B cell (primary cell): ENCODE results near the gene TOP1. TPM values are rescaled to one million over a fixed set of nuclear protein-coding genes. Genes with fewer than 3 reads are reported as not detected.

Source experiments
- ATAC-seq: fragments of 200-7000 bp; cut with Tn5 transposase; one replicate; pipeline ENCODE4 v1.10.0; 2021; ENCODE audit warnings: low read depth, mild to moderate bottlenecking, moderate number of reproducible peaks, moderate library complexity
- CTCF ChIA-PET: fragments of 350-600 bp; sonication (Branson Sonifier 250); formaldehyde crosslinking; loops from one replicate; lab custom pipeline; 2021; ENCODE audit warnings: antibody characterized with exemption, inconsistent platforms; lab: Charles Lee
- POLR2A ChIA-PET: fragments of 350-600 bp; sonication (Branson Sonifier 250); formaldehyde crosslinking; loops from one replicate; lab custom pipeline; 2021; ENCODE audit warnings: antibody characterized with exemption; lab: Charles Lee
- DNase-seq: peaks from one replicate; pipeline ENCODE4 v3.0.0; 2013
- H2AFZ ChIP-seq: 2 replicates; pipeline ENCODE4 v1.6.1; 2012; ENCODE audit warnings: mild to moderate bottlenecking, low read depth, low read length; ENCODE audit not compliant: insufficient read depth, poor library complexity, severe bottlenecking
- H3K27ac ChIP-seq, 2 donors: 1 replicate in 1 of 2; 2 replicates in 1 of 2; pipeline ENCODE4 v1.5.1; 2012 to 2013; ENCODE audit warnings: low read length in 2 of 2, mild to moderate bottlenecking in 2 of 2, moderate library complexity in 1 of 2
- H3K27me3 ChIP-seq, 4 experiments: fragments of 200-600 bp in 1 of 4; sonication (generic) in 1 of 4; replicated peaks in 1 of 4; 1 replicate in 2 of 4; 2 replicates in 2 of 4; pipeline versions ENCODE4 v1.6.1 to v1.7.0; 2013 to 2016; ENCODE audit warnings: low read length in 3 of 4, mild to moderate bottlenecking in 2 of 4, mixed read lengths in 1 of 4, moderate library complexity in 1 of 4; ENCODE audit not compliant: insufficient read depth in 4 of 4, control insufficient read depth in 3 of 4; ENCODE audit errors: control extremely low read depth in 1 of 4
- H3K36me3 ChIP-seq, 2 experiments: replicated peaks in 1 of 2; 1 replicate in 1 of 2; 2 replicates in 1 of 2; pipeline versions ENCODE4 v1.6.1 to v1.7.1; 2013; ENCODE audit warnings: low read length in 1 of 2; ENCODE audit not compliant: insufficient read depth in 2 of 2, control insufficient read depth in 1 of 2; ENCODE audit errors: control extremely low read depth in 1 of 2, extremely low read depth in 1 of 2
- H3K4me1 ChIP-seq, 2 donors: fragments of 200-600 bp in 1 of 2; sonication (generic) in 1 of 2; 1 replicate in 1 of 2; 2 replicates in 1 of 2; pipeline versions ENCODE4 v1.5.1 to v1.6.1; 2013 to 2017; ENCODE audit warnings: low read length in 2 of 2; ENCODE audit not compliant: control insufficient read depth in 2 of 2, insufficient read depth in 2 of 2
- H3K4me2 ChIP-seq: replicated peaks from 2 replicates; pipeline ENCODE3; 2012; ENCODE audit warnings: mild to moderate bottlenecking, low read depth, low read length; ENCODE audit not compliant: poor library complexity, severe bottlenecking
- H3K4me3 ChIP-seq, 5 experiments: fragments of 200-600 bp in 1 of 5; sonication (generic) in 1 of 5; 1 replicate in 3 of 5; 2 replicates in 2 of 5; pipeline versions ENCODE4 v1.5.1 to v1.7.0; 2011 to 2016; ENCODE audit warnings: low read length in 4 of 5, mild to moderate bottlenecking in 4 of 5, low read depth in 2 of 5, control low read depth in 1 of 5, moderate library complexity in 1 of 5; ENCODE audit not compliant: insufficient read depth in 1 of 5; ENCODE audit errors: control extremely low read depth in 1 of 5, extremely low read depth in 1 of 5
- H3K79me2 ChIP-seq: fragments of 200-600 bp; sonication (generic); one replicate; pipeline ENCODE4 v1.6.0; 2016; ENCODE audit warnings: low read length; ENCODE audit not compliant: control insufficient read depth, insufficient read depth
- H3K9ac ChIP-seq: fragments of 200-600 bp; sonication (generic); 2 replicates; pipeline ENCODE4 v1.6.1; 2017; ENCODE audit warnings: mild to moderate bottlenecking, low read length, moderate library complexity
- H3K9me3 ChIP-seq, 3 donors: one replicate each; pipeline versions ENCODE4 v1.6.1 to v1.7.1; 2013; ENCODE audit warnings: low read length in 2 of 3; ENCODE audit not compliant: control insufficient read depth in 2 of 3, insufficient read depth in 1 of 3; ENCODE audit errors: control extremely low read depth in 1 of 3
- H4K20me1 ChIP-seq: 2 replicates; pipeline ENCODE4 v1.6.0; 2012; ENCODE audit warnings: mild to moderate bottlenecking, low read length; ENCODE audit not compliant: insufficient read depth, control insufficient read depth, poor library complexity, severe bottlenecking
- H3K27ac Mint-ChIP-seq: one replicate; pipeline ENCODE4 v1.8.0; 2021; ENCODE audit warnings: mixed read lengths
- H3K27me3 Mint-ChIP-seq: one replicate; pipeline ENCODE4 v1.8.0; 2021; ENCODE audit warnings: mixed read lengths
- H3K4me1 Mint-ChIP-seq: one replicate; pipeline ENCODE4 v1.8.0; 2021; ENCODE audit warnings: mixed read lengths
- H3K4me3 Mint-ChIP-seq: one replicate; pipeline ENCODE4 v1.8.0; 2021; ENCODE audit warnings: mixed read lengths
- H3K9me3 Mint-ChIP-seq: one replicate; pipeline ENCODE4 v1.8.0; 2022; ENCODE audit warnings: mixed read lengths; ENCODE audit not compliant: insufficient read depth
- CTCF ChIP-seq: fragments of 200-600 bp; IDR thresholded peaks from one replicate; pipeline ENCODE4 v1.8.0; 2022; ENCODE audit warnings: antibody characterized with exemption, mild to moderate bottlenecking
- EZH2 ChIP-seq: IDR thresholded peaks from 2 replicates; pipeline ENCODE4 v1.6.1; 2012; ENCODE audit warnings: borderline replicate concordance, low read depth, mild to moderate bottlenecking, moderate library complexity, low read length; ENCODE audit not compliant: insufficient read depth, poor library complexity, severe bottlenecking
- WGBS: methylation state at CpG from one replicate; pipeline ENCODE4 v1.1.5; 2013; ENCODE audit warnings: missing lambda C conversion rate; ENCODE audit not compliant: insufficient coverage; 5-methylcytosine and 5-hydroxymethylcytosine counted together
- intact Hi-C: fragments of 100-400 bp; cut with micrococcal nuclease; formaldehyde crosslinking; loops from one replicate; pipeline ENCODE4 v1.10.0; 2022
- polyA plus RNA-seq: library from polyadenylated mRNA; depleted of rRNA; stranded (reverse); fragments of >200 nt; gene quantifications from 2 replicates; pipeline ENCODE4 v1.2.3, GENCODE V29; 2012
- total RNA-seq, 2 donors: library from RNA; stranded (reverse); fragments of 120-200 nt in 1 of 2; gene quantifications; 1 replicate in 1 of 2; 2 replicates in 1 of 2; pipeline versions ENCODE4 v1.2.3 to v1.2.4, GENCODE V29; 2013 to 2022

TOP1 gene
- total and polyA plus RNA-seq, 2 donors (not counting 1 experiment from before 2014, with no cell fraction given): 5.4 to 44.9 TPM

GRCh38 chr20:41000628-41001027 lies 28.0 kb upstream of the TOP1 start:
- intact Hi-C loops: no loop called here
- POLR2A ChIA-PET: interaction anchor here (1.5 kb wide), 1 partner anchor 11 kb away, joined by 4 read pairs; no protein-coding TSS in a partner anchor
- H2AFZ ChIP-seq: no peak overlapping the region

GRCh38 chr20:41001497-41001896 lies 27.1 kb upstream of the TOP1 start:
- Histone ChIP-seq H3K4me2 (no peak overlapping the region), H3K36me3 (no peaks in the 10 kb centered on the region), H3K27me3 (no peaks in the 10 kb centered on the region), H3K4me1 (peaks cover 11 to 15% of the 10 kb centered on the region in 2 donors), H2AFZ (no peak overlapping the region), H4K20me1 (no peaks in the 10 kb centered on the region), H3K4me3 (no peak overlapping the region), H3K79me2 (no peaks in the 10 kb centered on the region), H3K9ac (no peak overlapping the region), H3K27ac (no peak overlapping the region), H3K9me3 (peaks cover 0 to 5% (median 1%) of the 10 kb centered on the region in 3 donors)
- TF ChIP-seq EZH2 (no peak), CTCF (no peak)
- intact Hi-C loops: no loop called here
- ATAC-seq (no peak), DNase-seq (no peak)
- ChIA-PET POLR2A (interaction anchor here (1.8 kb wide), 1 partner anchor 10 kb away, joined by 8 read pairs; no protein-coding TSS in a partner anchor), CTCF (no interaction called here)
- Mint-ChIP-seq H3K4me3 (no peak overlapping the region), H3K9me3 (no peaks in the 10 kb centered on the region), H3K27me3 (no peaks in the 10 kb centered on the region), H3K4me1 (peaks cover 21% of the 10 kb centered on the region), H3K27ac (no peak overlapping the region)
- WGBS: no CpG with 5 or more reads among the region's 4 CpGs

More at GRCh38 chr20:41000628-41001027, 28.0 kb upstream of the TOP1 start:
- TF ChIP-seq EZH2 (no peak), CTCF (no peak)
- H3K36me3 ChIP-seq: no peaks in the 10 kb centered on the region
- H3K4me1 ChIP-seq: peaks cover 11 to 15% of the 10 kb centered on the region in 2 donors
- no peak overlapping the region for H3K27ac Mint-ChIP-seq
- no peaks in the 10 kb centered on the region for H3K27me3 ChIP-seq
- H3K9me3 Mint-ChIP-seq: no peaks in the 10 kb centered on the region
- CTCF ChIA-PET: no interaction called here
- ATAC-seq: no peak
- peaks cover 21% of the 10 kb centered on the region for H3K4me1 Mint-ChIP-seq
- H3K27ac ChIP-seq: no peak overlapping the region
- no peak overlapping the region for H3K4me3 Mint-ChIP-seq
- no peaks in the 10 kb centered on the region for H3K27me3 Mint-ChIP-seq
- WGBS: 100% methylated on average over 1 of the region's 2 CpGs
- H3K4me2 ChIP-seq: no peak overlapping the region
- H3K9me3 ChIP-seq: no peaks in the 10 kb centered on the region
- no peak for DNase-seq
- no peak overlapping the region for H3K4me3 ChIP-seq
- H3K9ac ChIP-seq: no peak overlapping the region
- no peaks in the 10 kb centered on the region for H4K20me1 ChIP-seq
- H3K79me2 ChIP-seq: no peaks in the 10 kb centered on the region
